Activated CD4-positive, alpha-beta T cell treated with anti-CD3 and anti-CD28 coated beads for 48 hours (primary cell): ENCODE measurements around the gene DCLK1.
"Not testable (repeated sequence)": the region's sequence is repeated elsewhere in the genome, so short reads cannot be mapped to it uniquely, and the experiment has no call there.

ENCODE experiments used
- DNase-seq: peaks from one replicate; pipeline ENCODE4 v3.0.0-alpha.2; 2020

Gene DCLK1

DNA sequence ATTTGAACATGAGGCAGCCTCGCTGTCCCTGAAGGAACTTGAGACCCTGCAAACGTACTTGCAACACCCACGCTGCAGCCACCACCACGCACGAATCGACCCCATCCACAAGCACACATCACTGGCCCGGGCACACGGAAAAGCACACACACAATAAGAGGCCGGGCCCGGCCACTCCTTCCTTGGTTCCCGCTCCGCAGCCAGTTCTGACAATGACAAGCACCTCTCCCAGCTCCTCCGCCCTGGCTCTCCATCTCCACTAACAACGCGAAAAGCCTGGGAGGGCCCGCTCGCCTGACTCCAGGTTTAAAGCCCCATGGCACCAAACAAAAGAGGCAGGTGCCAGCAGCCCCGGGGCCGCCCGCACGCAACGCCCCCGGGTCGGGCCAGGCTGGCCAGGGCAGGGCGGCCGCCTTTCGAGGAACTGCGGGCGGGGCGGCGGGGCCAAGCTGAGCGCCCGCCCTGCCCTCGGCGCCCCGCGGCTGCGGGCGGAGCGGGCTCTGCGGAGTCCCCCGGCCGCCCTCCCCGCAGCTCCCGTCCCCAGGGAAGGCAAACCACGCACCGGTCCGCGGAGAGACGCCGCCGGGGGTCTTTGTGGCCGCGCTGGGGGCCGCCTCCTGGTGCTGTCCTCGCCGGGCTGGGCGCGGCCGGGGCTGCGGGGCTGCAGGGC is 495 bp downstream of the DCLK1 start:
- DNase-seq = no peak

DNA sequence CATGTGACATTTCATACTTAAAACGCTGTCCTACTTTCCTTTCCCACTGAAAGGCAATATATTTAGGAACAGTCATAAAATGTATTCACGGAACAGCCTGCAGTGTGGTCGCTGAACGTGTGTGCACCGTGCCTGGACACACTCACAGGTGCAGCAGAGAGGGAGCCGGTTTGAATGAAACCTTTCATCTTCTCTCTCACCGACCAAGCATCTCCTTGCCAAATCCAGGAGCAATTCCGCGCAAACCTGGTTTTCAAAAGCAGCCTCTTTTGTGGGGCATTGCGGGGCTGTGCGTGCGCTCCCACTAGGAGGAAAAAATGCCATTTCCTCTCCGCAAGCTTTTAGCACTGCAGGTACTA is 1.0 kb downstream of the DCLK1 start:
- no peak for DNase-seq

DNA sequence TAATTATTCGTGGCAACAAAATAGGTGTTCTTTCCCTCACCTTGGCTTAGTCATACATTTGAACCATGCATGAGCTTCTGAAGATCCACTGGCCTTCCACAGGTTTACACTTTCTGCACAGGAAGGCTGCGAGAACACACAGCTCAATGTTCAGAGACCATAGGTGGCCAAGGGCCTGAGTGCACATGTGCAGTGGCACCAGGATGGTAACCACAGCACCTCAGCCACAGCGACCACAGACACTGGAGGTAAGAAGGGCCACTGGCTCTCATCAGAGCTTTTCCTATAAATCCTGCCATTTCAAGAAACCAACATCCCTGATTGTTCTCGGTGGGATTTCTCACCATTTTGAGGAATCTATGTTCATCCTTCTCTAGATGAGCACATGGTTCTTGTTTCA is 1.6 kb downstream of the DCLK1 start:
- DNase-seq = no peak

- DNase-seq = no peak
These were observed 4.7 kb downstream of the DCLK1 start for GRCh38 chr13:36126491-36126890.

- no peak for DNase-seq
These were observed 5.3 kb downstream of the DCLK1 start for GRCh38 chr13:36125841-36126240.

DNA sequence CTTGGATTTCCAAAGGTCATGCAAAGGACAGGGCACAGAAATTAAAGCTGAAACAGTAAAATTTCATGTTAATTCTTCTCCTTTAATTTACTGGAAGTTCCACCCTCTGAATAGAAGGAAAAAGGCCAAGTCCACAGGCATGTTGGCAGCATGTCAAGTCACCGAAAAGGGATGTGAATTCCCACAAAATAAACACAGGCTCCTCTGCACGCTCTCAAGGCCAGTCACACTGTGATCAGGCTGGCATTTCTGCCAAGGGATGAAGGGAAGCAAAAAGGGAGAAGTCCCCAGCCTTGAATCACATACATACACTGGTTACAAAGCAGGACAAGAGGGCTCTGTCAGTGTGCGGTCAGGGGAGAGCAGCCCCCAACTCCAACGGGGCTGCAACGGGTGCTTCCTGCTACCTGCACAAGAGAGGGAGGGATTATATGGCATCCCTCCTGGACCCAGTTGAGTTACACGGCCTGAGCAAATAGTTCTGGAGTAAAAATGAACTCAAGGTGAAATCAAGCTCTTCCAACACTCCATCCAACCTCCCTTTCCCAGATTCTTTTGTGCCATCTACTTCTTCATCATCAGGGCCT is 6.9 kb downstream of the DCLK1 start:
- DNase-seq = no peak

- DNase-seq = no peak
These were observed 15.9 kb downstream of the DCLK1 start for GRCh38 chr13:36115306-36115705.

DNA sequence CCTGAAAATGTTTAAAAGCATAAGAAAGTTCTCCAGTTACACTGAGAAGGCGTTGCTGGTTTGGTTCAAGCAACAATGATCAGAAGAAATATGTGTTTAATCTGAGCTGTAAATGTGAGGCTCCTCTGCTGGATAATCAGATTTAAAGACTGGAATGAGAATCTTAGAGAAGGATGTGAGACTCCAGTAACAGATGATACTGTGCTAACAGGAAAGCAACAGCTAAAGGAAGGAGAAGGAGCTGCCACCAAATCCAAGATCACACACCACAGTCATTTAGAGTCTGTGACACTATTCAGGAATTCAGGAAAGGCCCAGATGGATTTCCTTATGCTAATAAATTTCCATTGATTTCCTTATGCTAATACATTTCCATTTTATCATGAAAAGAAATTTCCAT is 16.9 kb downstream of the DCLK1 start:
- no peak for DNase-seq

DNA sequence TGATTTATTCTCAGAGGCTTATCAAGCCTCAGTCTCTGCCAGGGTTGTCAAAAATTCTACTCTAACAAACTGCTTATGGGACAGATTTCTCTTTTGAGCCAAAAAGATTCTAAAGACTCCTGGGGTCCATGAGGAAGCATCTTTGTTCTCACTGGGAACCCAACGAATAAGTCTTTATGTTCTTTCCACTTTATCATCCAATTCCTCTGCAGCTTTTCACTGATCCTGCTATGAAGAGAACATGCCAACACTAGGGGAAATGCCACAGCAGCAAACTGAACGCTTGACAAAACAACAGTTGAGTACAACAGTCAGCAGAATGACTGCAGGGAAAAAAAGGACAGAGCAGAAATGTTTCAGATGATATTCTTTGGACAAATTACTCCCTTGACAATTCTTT is 22.2 kb downstream of the DCLK1 start:
- no peak for DNase-seq

DNA sequence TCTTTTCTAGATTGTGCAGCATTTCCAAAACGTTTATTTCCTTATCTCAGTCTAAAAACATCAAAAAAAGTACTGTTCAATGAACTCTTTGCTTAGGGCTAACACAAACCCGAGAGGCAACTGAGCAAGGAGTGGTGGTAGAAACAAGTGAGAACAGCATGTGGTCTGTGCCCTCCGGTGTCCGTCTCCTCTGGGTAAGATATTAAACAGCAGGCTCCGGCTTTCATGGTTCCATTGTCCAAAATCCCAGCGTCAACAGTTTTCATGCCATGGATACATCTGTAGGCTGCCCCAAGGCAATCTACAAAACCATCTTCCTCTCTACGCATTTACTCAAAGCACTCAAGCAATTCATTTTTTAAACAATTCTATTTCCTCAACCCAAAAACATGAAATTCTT is 22.8 kb downstream of the DCLK1 start:
- DNase-seq = no peak

GRCh38 chr13:36107521-36107920 is 23.7 kb downstream of the DCLK1 start:
- DNase-seq = no peak

DNA sequence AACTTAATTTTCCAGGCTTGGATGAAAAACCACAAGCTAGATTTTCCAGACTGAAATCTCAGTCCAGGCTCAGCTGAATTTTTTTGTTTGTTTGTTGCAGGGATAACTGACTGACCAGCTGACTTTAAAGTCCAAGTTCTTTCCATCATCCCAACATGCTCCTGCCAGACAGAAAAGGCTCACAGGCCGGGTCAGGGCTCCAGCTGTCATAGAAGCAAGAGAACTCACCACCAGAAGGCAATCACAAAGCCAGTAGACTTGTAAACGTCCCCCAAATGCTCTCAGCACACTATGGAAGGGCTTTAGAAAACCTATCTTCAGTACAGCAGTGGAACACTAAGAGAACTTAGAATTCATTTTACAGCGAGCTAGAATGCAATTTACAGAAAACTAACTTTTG is 25.5 kb downstream of the DCLK1 start:
- no peak for DNase-seq

DNA sequence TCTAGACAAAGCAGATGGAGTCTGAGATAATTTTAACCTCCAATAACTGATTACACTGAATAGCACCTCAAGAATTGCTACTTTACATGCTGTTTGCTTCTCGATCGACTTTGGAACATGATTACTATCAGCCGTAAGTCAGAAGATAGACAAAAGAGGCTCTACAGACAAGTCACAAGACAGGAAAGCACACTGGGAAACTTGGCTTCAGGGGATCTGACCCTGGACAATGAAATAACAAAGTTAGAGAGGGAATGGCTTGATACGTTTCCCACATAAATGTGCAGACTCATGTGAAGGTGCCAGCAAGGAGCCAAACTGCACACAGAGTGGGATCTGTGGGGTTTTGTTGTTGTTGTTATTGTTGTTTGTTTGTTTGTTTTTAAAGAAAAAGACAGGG is 28.5 kb downstream of the DCLK1 start:
- no peak for DNase-seq

GRCh38 chr13:36101907-36102306 is 29.3 kb downstream of the DCLK1 start:
- not testable (repeated sequence) for DNase-seq

- DNase-seq = no peak
These were observed 30.0 kb downstream of the DCLK1 start for GRCh38 chr13:36101157-36101556.

GRCh38 chr13:36098080-36098479 is 33.1 kb downstream of the DCLK1 start:
- DNase-seq = no peak

GRCh38 chr13:36096461-36097416 is 34.4 kb downstream of the DCLK1 start:
- DNase-seq = no peak

- DNase-seq = no peak
These were observed 36.7 kb downstream of the DCLK1 start for GRCh38 chr13:36094478-36094877.

- no peak for DNase-seq
These were observed 40.6 kb downstream of the DCLK1 start for GRCh38 chr13:36090592-36090991.

GRCh38 chr13:36089130-36089647 is 42.0 kb downstream of the DCLK1 start:
- no peak for DNase-seq

DNA sequence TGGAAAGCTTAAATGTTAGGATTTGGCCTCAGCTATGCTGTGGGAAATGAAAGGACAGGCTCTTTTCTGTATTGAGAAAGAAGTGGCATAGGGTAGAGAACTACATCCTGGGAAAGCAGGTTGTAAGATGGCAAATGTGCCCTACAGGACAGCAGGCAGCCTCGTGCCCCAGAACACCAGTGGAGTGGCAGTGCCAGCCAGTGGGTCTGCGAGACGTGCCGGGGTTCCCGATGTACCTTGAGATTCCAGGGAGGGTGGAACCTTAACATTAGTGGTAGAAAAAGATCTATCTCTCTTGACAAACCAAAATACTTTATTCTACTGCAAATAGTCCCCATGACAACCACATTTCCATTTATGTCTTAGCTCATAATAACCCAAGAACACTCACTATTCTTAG is 42.7 kb downstream of the DCLK1 start:
- no peak for DNase-seq

DNA sequence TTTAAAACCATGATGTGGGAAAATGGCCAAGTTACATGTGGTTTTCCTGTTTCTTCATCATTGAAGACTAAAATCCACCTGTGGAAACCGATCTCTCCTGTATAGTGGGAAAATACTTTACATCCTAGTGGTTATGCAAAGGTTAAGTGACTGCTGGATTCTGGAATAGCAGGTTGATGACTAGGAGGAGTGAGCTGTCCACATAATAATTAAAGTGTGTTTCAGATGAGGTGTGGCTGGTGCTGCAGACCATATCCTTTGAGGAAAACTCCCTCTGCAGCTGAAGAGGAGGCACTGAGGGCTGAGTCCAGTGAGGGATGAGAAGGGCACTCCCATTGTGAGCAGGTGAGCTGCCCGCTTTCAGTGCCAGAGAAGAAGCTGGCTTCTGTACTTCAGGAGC is 43.2 kb downstream of the DCLK1 start:
- DNase-seq = no peak

- DNase-seq = no peak
These were observed 45.1 kb downstream of the DCLK1 start for GRCh38 chr13:36086117-36086516.

- no peak for DNase-seq
These were observed 47.1 kb downstream of the DCLK1 start for GRCh38 chr13:36084131-36084530.
